PC-3 (cell line): ENCODE results near the gene NMNAT2. TPM values are rescaled to one million over a fixed set of nuclear protein-coding genes. Genes with fewer than 3 reads are reported as not detected.

Experiments
- ATAC-seq: fragments of 200-7000 bp; cut with Tn5 transposase; 2 replicates; pipeline ENCODE4 v1.9.1; 2020; ENCODE audit warnings: mild to moderate bottlenecking, moderate library complexity
- Bru-seq: library from RNA; stranded (reverse); fragments of 400-500 nt; gene quantifications from one replicate; lab custom pipeline; 2021; lab: Mats Ljungman, UMichigan
- BruChase-seq, 2 experiments: library from RNA; stranded (reverse); fragments of 400-500 nt; gene quantifications; one replicate each; lab custom pipeline; 2021; lab: Mats Ljungman, UMichigan
- BruUV-seq: library from RNA; stranded (reverse); fragments of 400-500 nt; replicated peaks from 2 replicates; lab custom pipeline; 2021; lab: Mats Ljungman, UMichigan
- CTCF ChIA-PET: fragments of 300-600 bp; sonication (Branson Sonifier 250); formaldehyde crosslinking; loops from one replicate; lab custom pipeline; 2022; ENCODE audit warnings: antibody characterized with exemption; lab: Charles Lee
- POLR2A ChIA-PET: fragments of 300-600 bp; sonication (Branson Sonifier 250); formaldehyde crosslinking; loops from one replicate; lab custom pipeline; 2022; ENCODE audit warnings: antibody characterized with exemption; ENCODE audit not compliant: unreplicated experiment; lab: Charles Lee
- DNase-seq: peaks from one replicate; pipeline ENCODE4 v3.0.0-alpha.2; 2015
- H2AFZ ChIP-seq: fragments of 300-600 bp; sonication (generic); 2 replicates; pipeline ENCODE4 v1.6.0; 2016; ENCODE audit warnings: antibody characterized with exemption, low read length
- H3F3A ChIP-seq: fragments of 300-600 bp; sonication (generic); one replicate; pipeline ENCODE4 v1.6.0; 2017; ENCODE audit warnings: antibody characterized with exemption, low read length, control low read depth, mild to moderate bottlenecking; ENCODE audit not compliant: unreplicated experiment
- H3K27ac ChIP-seq: fragments of 300-600 bp; sonication (generic); 2 replicates; pipeline ENCODE4 v1.5.1; 2016; ENCODE audit warnings: mild to moderate bottlenecking, low read length
- H3K27me3 ChIP-seq: fragments of 300-600 bp; sonication (generic); 2 replicates; pipeline ENCODE4 v1.6.1; 2016; ENCODE audit warnings: low read length, mixed read lengths
- H3K36me3 ChIP-seq: fragments of 300-600 bp; sonication (generic); 2 replicates; pipeline ENCODE4 v1.6.1; 2016; ENCODE audit warnings: low read depth, mixed run types, low read length, mixed read lengths
- H3K4me1 ChIP-seq: fragments of 300-600 bp; sonication (generic); 2 replicates; pipeline ENCODE4 v1.5.1; 2016; ENCODE audit warnings: low read length; ENCODE audit not compliant: insufficient read depth
- H3K4me2 ChIP-seq: fragments of 300-600 bp; sonication (generic); 2 replicates; pipeline ENCODE4 v1.6.0; 2016; ENCODE audit warnings: low read length
- H3K4me3 ChIP-seq: fragments of 300-600 bp; sonication (generic); 2 replicates; pipeline ENCODE4 v1.5.1; 2016; ENCODE audit warnings: mild to moderate bottlenecking, low read length, mixed read lengths
- H3K79me2 ChIP-seq: fragments of 300-600 bp; sonication (generic); 2 replicates; pipeline ENCODE4 v1.6.1; 2017; ENCODE audit warnings: low read length, mixed read lengths
- H3K9ac ChIP-seq: fragments of 300-600 bp; sonication (generic); 2 replicates; pipeline ENCODE4 v1.6.0; 2016; ENCODE audit warnings: mild to moderate bottlenecking, low read length
- H3K9me2 ChIP-seq: fragments of 300-600 bp; sonication (generic); replicated peaks from 2 replicates; pipeline ENCODE4 v1.6.1; 2016; ENCODE audit warnings: mixed run types, low read length, mixed read lengths
- H3K9me3 ChIP-seq: fragments of 300-600 bp; sonication (generic); 2 replicates; pipeline ENCODE4 v1.6.1; 2016; ENCODE audit warnings: low read length, mixed read lengths
- H4K20me1 ChIP-seq: fragments of 300-600 bp; sonication (generic); 2 replicates; pipeline ENCODE4 v1.6.1; 2016; ENCODE audit warnings: low read length, mixed read lengths
- EZH2 ChIP-seq: fragments of 300-600 bp; sonication (generic); IDR thresholded peaks from one replicate; pipeline ENCODE4 v1.6.1; 2017; ENCODE audit warnings: antibody characterized with exemption, mild to moderate bottlenecking, low read length; ENCODE audit not compliant: unreplicated experiment
- EZH2phosphoT487 ChIP-seq: fragments of 300-600 bp; sonication (generic); IDR thresholded peaks from 2 replicates; pipeline ENCODE4 v1.6.1; 2018; ENCODE audit warnings: mild to moderate bottlenecking, antibody characterized with exemption, low read length, borderline replicate concordance
- intact Hi-C: fragments of 100-400 bp; cut with micrococcal nuclease; formaldehyde crosslinking; loops from 2 replicates; pipeline ENCODE4 v1.9.0; 2023
- long read RNA-seq: library from polyadenylated mRNA; unstranded; transcript quantifications from one replicate; pipeline ENCODE4 v2.0.0, GENCODE V29; 2021; ENCODE audit not compliant: unreplicated experiment
- total RNA-seq: library from RNA; depleted of rRNA; stranded (reverse); fragments of >200 nt; gene quantifications from 2 replicates; pipeline ENCODE4 v1.2.3, GENCODE V29; 2014; rRNA removed
- TF ChIP-seq, protein P1 (sequence below): fragments of 300-600 bp; sonication (generic); conservative IDR thresholded peaks from 2 replicates; pipeline ENCODE4 v1.5.1; 2017; ENCODE audit warnings: antibody characterized with exemption, low read depth, mild to moderate bottlenecking, low read length

Gene NMNAT2
- total RNA-seq (6.0 and 6.6 TPM in 2 replicates), Bru-seq, nascent RNA (percentile 68 among the genes with signal in this experiment), BruChase-seq, experiment 1, labeled RNA remaining after a 6-hour chase (percentile 66 among the genes with signal in this experiment), BruChase-seq, experiment 2, labeled RNA remaining after a 2-hour chase (percentile 68 among the genes with signal in this experiment)
- long read RNA-seq, full-length matches to known transcripts = 2 of 36 reads
- long read RNA-seq, partial matches to known transcripts = 1 of 36 reads
- long read RNA-seq, other reads (novel, unspliced or antisense) = 33 of 36 reads

DNA sequence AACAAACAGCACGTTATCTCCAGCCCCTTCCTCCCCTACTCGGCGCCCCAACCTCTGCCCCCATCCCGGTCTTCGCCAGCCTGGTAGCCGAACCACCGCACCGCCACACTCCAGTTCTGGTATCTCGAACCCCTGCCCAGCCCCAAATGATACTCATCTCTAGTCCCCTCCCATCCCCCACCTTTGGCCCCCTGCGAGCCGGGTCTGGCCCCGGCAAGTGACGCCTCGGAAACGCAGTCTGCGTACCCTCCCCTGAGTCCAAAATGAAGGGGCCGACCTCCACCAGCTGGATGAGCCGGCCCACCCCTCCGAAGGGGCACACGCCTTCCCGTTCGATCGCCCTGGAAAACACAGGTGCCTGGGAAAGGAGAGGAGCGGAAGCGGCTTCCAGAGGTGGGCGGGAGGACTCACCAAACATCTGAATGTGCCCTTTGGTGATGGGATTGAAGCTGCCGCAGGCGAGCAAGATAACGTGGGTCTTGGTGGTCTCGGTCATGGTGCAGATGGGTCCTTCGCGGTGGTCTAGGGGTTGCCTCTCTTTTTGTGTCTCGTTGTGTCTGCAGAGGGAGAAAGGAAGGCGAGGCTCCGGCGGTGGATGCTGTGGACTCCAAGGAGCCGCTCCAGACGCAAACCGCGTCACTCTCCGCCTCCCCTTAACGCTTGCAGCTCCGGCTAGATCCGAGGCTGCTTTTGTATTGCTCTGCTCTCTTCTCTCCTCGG is at the start of gene NMNAT2:
Gene NMNAT2, minus strand, starts transcription at position 609 of the 720 bp plus-strand sequence. Its CDS starts 113 bp downstream, at position 496.
- Histone ChIP-seq H3K9me3 (no peaks in the 10 kb centered on the region), H3K36me3 (no peaks in the 10 kb centered on the region), H3K4me2 (peak within 1 kb of the TSS; percentile 91), H3K4me1 (peaks cover 18% of the 10 kb centered on the region), H3K9me2 (no peaks in the 10 kb centered on the region), H4K20me1 (no peaks in the 10 kb centered on the region), H3K27me3 (no peaks in the 10 kb centered on the region), H3K9ac (peak within 1 kb of the TSS; percentile 61), H3K4me3 (peak within 1 kb of the TSS; percentile 93), H2AFZ (peak within 1 kb of the TSS; percentile 96), H3K27ac (no peak within 1 kb of the TSS), H3F3A (no peaks in the 10 kb centered on the region), H3K79me2 (peaks cover 22% of the 10 kb centered on the region)
- ChIA-PET CTCF (no interaction called here), POLR2A (no interaction called here)
- intact Hi-C loops = loop anchor here (1.0 kb wide), 1 partner anchor 52 kb away; no protein-coding TSS in a partner anchor
- TSS peak; percentile 86 for BruUV-seq
- DNase-seq (peak; percentile 58), ATAC-seq (peak; percentile 92)
- no peak for TF ChIP-seq EZH2
- no peak for TF ChIP-seq EZH2phosphoT487
- TF ChIP-seq, protein P1, sequence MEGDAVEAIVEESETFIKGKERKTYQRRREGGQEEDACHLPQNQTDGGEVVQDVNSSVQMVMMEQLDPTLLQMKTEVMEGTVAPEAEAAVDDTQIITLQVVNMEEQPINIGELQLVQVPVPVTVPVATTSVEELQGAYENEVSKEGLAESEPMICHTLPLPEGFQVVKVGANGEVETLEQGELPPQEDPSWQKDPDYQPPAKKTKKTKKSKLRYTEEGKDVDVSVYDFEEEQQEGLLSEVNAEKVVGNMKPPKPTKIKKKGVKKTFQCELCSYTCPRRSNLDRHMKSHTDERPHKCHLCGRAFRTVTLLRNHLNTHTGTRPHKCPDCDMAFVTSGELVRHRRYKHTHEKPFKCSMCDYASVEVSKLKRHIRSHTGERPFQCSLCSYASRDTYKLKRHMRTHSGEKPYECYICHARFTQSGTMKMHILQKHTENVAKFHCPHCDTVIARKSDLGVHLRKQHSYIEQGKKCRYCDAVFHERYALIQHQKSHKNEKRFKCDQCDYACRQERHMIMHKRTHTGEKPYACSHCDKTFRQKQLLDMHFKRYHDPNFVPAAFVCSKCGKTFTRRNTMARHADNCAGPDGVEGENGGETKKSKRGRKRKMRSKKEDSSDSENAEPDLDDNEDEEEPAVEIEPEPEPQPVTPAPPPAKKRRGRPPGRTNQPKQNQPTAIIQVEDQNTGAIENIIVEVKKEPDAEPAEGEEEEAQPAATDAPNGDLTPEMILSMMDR = no peak

DNA sequence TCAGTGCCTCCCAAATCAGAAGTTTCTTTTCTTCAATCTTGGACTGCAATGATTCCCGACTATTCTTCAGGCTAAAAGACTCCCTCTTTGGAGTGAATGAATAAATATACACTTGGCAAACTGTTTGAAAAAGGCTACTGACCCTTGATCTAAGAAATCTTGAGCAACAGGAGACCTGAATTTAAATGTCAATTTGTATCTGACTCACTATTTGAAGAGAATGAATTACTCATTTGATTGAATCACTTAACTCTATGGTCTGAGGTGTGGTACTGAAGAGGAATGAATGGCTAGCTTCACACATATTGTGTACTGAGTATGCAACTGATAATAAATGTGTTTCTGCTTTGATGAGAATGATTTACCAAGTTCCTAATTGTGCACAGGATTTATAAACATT is 49.5 kb upstream of the NMNAT2 start:
- peak overlapping the region; percentile 17; the same call in 1 of the 2 replicates for H3K4me3 ChIP-seq
- DNase-seq (peak; percentile 80), ATAC-seq (peak; percentile 40)
- H3F3A ChIP-seq = no peaks in the 10 kb centered on the region
- CTCF ChIA-PET = interaction anchor here (0.6 to 0.7 kb wide), 2 partner anchors 23 to 114 kb away, joined by 3 read pairs; no protein-coding TSS in a partner anchor
- no peak overlapping the region for H2AFZ ChIP-seq
- peak overlapping the region; percentile 70 for H3K4me2 ChIP-seq
- no peaks in the 10 kb centered on the region for H3K27me3 ChIP-seq
- BruUV-seq = no TSS peak
- no peaks in the 10 kb centered on the region for H3K9me2 ChIP-seq
- H3K36me3 ChIP-seq = no peaks in the 10 kb centered on the region
- no peaks in the 10 kb centered on the region for H3K9me3 ChIP-seq
- POLR2A ChIA-PET = interaction anchor here (0.6 kb wide), 1 partner anchor 14 kb away, joined by 3 read pairs; no protein-coding TSS in a partner anchor
- intact Hi-C loops = loop anchor here (1.0 kb wide), 1 partner anchor 35 kb away; no protein-coding TSS in a partner anchor
- TF ChIP-seq EZH2 = no peak
- no peak for TF ChIP-seq EZH2phosphoT487
- TF ChIP-seq, protein P1 = no peak
- H3K4me1 ChIP-seq = peaks cover 33% of the 10 kb centered on the region
- H4K20me1 ChIP-seq = no peaks in the 10 kb centered on the region
- peak overlapping the region; percentile 93 for H3K27ac ChIP-seq
- peak overlapping the region; percentile 66 for H3K9ac ChIP-seq
- peaks cover 4% of the 10 kb centered on the region for H3K79me2 ChIP-seq
